ENCODE results near the gene DRAXIN.

DNA sequence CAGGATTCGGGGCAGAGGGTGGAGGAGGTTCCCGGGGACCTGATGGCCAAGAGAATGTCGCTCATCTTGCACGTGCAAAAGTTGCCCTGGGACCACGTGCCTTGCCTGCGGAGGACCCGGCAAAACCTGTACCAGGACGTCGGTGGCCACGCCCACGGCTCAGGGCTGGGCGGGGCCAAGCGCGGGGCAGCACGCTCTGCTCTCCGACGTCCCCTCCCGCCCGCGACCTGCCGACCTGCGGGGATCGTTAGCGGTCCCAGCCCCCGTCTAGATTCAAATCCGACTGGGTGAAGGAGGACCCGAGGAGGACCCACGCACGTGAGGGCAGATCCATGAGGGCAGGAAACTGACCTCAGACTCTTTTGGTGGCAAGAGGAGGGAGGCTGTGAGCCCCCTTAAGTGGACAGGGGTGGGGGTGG is 70.5 kb downstream of the DRAXIN start, which contains the start of gene C1orf167:
- TF ChIP-seq, protein P1, sequence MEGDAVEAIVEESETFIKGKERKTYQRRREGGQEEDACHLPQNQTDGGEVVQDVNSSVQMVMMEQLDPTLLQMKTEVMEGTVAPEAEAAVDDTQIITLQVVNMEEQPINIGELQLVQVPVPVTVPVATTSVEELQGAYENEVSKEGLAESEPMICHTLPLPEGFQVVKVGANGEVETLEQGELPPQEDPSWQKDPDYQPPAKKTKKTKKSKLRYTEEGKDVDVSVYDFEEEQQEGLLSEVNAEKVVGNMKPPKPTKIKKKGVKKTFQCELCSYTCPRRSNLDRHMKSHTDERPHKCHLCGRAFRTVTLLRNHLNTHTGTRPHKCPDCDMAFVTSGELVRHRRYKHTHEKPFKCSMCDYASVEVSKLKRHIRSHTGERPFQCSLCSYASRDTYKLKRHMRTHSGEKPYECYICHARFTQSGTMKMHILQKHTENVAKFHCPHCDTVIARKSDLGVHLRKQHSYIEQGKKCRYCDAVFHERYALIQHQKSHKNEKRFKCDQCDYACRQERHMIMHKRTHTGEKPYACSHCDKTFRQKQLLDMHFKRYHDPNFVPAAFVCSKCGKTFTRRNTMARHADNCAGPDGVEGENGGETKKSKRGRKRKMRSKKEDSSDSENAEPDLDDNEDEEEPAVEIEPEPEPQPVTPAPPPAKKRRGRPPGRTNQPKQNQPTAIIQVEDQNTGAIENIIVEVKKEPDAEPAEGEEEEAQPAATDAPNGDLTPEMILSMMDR (IDR thresholded peaks at IDR 0.05; ENCODE audit: poor library complexity, severe bottlenecking) = no peak
- TF ChIP-seq EP300 (conservative IDR thresholded peaks at IDR 0.05; ENCODE audit: poor library complexity, severe bottlenecking) (no peak), TAF1 (IDR thresholded peaks at IDR 0.05; ENCODE audit: low read depth) (no peak), EZH2 (IDR thresholded peaks at IDR 0.05; ENCODE audit: borderline replicate concordance, insufficient read depth, low read length, poor library complexity, severe bottlenecking) (no peak), POLR2AphosphoS5 (IDR thresholded peaks at IDR 0.05) (no peak), SMC3 (conservative IDR thresholded peaks at IDR 0.05; ENCODE audit: poor library complexity) (no peak)
- TF ChIP-seq, protein P2, sequence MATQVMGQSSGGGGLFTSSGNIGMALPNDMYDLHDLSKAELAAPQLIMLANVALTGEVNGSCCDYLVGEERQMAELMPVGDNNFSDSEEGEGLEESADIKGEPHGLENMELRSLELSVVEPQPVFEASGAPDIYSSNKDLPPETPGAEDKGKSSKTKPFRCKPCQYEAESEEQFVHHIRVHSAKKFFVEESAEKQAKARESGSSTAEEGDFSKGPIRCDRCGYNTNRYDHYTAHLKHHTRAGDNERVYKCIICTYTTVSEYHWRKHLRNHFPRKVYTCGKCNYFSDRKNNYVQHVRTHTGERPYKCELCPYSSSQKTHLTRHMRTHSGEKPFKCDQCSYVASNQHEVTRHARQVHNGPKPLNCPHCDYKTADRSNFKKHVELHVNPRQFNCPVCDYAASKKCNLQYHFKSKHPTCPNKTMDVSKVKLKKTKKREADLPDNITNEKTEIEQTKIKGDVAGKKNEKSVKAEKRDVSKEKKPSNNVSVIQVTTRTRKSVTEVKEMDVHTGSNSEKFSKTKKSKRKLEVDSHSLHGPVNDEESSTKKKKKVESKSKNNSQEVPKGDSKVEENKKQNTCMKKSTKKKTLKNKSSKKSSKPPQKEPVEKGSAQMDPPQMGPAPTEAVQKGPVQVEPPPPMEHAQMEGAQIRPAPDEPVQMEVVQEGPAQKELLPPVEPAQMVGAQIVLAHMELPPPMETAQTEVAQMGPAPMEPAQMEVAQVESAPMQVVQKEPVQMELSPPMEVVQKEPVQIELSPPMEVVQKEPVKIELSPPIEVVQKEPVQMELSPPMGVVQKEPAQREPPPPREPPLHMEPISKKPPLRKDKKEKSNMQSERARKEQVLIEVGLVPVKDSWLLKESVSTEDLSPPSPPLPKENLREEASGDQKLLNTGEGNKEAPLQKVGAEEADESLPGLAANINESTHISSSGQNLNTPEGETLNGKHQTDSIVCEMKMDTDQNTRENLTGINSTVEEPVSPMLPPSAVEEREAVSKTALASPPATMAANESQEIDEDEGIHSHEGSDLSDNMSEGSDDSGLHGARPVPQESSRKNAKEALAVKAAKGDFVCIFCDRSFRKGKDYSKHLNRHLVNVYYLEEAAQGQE (IDR thresholded peaks at IDR 0.05; ENCODE audit: borderline replicate concordance) = no peak

Data from neural cell (in vitro differentiated cells).